HG02981 (cell line): Measurements from ENCODE around the gene PTCD2.

ENCODE experiments used
- ATAC-seq: cut with Tn5 transposase; IDR thresholded peaks from one replicate; pipeline ENCODE4 v1.9.1; 2021; ENCODE audit warnings: mild to moderate bottlenecking, moderate library complexity; ENCODE audit not compliant: unreplicated experiment

Gene PTCD2

DNA sequence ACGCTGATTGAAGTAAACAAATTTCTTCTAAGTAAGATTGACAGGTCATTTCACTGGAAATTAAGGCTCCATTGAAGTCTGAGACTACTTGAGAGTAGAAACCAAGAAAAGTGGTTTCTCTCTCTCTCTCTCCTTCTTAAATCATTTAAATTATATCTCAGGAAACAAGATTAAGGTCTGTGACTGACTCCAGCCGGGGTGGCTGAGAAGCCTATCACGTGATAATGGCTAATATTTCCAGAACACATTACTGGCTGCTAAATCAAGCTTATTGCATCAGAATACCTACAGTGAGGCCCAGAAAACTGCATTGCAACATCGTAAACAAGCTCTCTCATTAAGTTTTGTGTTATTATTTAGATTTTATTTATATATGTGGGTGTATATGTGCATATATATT lies 88.4 kb downstream of the PTCD2 start:
- ATAC-seq, result no peak

DNA sequence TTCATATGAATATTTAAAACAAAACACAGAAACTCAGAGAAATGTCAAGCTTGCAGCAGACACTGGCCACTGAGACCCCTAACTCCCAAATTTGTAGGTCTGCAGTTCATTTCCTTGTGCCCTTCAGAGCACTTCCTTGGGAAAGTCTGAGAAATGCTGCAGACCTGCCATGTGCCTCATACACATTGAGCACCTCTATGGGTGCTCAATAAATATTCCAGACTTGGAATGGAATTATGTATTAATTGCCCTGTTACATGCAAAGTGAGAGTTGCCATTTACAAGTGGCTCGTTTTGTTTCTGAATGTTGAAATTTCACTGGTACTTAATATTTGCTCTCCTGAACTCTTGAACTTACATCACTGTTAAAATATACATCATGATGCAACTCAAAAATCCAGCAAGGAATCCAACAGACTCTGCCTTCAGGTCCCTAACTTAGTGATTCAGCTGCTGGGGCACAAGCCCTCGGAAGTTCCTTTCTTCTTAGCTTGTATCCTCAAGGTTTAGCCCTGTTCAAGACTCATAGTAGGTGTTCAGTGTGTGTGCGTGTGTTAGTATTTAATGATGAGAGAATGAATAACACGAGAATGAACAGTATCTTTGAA lies 90.6 kb downstream of the PTCD2 start:
- ATAC-seq, result no peak

DNA sequence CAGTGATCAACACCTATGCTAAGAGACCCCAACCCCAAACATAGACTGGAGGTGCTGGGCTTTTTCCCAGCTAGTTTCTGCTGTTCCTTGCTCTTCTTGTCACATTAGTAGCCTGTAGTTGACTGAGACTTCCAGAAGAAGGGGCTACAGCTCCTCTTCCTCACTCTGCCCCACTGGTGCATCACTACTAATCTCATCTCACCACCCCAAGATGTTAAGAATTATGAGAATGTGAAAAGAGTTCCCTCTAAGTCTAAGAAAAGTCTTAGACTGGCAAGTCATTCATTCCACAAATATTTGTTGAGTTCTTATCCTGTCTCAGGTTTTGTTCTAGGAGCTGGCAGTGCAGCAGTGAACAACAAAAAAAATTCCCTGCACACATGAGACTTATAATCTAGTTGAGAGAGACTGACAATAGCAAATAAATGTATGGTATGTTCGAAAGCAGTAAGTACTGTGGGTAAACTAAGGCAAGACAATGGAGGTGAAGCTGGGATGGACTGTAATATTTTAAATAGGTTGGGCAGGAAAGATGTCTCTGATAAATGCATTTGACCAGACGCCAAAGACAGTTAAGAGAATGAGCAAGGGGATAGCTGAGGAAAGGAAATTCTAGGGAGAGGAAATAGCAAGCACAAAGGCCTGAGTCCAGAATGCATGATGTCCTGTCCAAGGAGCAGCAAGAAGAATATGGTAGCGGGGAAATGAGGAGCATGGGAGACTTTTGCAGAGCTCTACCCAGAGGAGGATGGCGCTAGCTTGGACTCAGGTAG lies 92.3 kb downstream of the PTCD2 start:
- ATAC-seq, result no peak

DNA sequence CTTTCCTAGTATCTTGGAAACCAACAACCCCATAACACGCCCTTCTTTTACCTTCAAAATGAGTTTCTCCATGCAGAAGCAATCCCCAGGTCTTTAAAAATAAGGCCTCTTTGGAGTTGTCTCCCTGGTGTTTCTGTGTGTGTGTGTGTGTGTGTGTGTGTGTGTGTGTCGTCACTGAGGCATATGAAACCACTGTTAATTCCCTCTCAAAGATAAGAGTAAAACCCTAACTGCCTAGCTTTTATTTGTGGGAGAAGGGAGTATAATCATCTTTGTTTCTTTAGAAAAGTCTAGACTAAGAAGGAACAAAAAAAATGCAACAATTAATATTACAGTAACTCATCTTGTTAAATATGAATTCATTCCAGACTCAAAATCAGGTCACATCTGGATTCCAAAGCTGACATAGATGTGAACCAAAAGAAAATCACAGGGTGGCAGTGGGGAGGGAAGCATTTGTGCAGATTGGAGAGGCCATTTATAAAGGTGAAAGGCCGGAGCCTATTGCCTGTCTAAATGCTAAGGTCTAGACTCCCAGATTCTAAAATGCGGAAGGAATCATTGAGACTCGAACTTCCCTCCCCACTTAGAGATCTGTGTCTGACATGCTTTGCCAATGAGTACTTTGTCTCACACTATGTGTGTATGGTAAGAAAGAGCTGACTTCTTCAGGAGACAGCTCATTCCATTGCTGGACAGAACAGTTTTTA lies 95.6 kb downstream of the PTCD2 start:
- ATAC-seq, result no peak

DNA sequence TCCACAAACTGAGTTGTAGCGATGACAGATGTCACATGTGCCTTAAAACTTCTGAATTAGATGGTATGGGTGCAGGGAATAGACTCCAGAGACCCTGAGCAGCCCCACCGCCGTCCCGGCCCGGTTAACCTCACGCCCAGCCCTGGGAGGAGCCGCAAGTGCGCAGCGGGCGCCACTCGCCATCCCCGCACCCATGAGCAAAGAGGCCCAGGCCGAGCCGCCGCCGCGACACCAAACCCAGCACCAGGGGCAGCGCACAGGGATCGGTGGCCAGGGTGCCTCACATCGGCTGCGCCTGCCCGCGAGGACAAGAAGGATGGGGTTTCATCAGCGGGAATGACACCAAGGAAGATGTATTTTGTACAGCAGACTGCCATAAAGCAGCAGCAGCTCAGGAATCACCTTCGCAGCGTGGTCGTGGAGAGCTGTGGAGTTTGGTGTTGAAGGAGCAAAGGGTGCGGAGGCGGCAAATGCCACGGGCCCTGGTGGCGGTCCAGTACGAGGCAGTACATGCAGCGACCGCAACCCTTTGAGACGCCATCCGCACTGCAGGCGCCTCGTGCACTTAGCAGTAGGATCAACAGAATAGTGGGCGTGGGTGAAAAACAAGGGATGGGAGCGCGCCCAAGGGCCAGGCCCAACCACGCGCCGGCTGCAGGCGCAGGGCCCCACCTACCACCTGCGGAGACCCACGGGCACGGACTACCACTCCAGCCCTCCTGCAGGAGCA lies 97.3 kb downstream of the PTCD2 start:
- ATAC-seq, result no peak
